ENCODE measurements around the gene YTHDF2. TPM values are rescaled to one million over a fixed set of nuclear protein-coding genes. Genes with fewer than 3 reads are reported as not detected.
"Not testable (repeated sequence)": the region's sequence is repeated elsewhere in the genome, so short reads cannot be mapped to it uniquely, and the experiment has no call there.

YTHDF2 gene
- 70.6 and 81.2 TPM in 2 replicates for total RNA-seq

DNA sequence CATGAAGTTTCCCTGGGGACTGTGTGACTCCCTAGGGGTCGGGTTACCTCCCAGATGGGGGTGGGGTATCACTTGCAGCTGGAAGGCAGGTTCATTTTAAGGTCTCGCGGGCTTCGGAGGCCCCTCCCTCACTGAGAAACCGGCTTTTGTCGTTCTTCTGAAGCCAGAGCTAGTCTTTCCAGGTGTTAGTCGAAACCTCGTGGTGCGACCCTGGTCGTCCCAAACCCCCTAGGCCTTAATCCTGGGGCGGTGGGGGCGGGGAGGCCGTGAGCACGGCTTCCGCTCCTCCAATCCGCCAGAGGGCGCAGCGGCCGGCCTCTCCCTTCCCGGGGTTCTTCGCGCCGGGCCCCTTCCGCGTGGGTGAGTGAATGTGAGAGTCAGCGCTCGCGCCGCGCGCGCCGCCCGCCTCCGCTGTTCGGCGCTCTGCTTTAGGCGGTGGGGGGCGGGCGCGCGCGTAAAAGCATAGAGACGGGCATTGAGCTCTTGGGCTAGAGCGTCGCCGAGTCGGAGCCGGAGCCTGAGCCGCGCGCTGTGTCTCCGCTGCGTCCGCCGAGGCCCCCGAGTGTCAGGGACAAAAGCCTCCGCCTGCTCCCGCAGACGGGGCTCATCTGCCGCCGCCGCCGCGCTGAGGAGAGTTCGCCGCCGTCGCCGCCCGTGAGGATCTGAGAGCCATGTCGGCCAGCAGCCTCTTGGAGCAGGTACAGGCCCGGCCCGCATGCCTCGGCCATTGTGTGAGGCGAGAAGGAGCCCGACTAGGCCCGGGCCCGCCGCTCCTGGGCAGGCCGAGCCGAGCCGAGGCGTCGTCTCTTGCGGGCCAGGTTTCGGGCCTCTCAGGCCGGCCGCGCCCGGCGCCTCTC lies at the start of gene YTHDF2:
Gene YTHDF2 (plus strand): TSS at position 491 of the 857 bp plus-strand sequence. CDS start 181 bp downstream, at position 672.
- Mint-ChIP-seq H3K27me3 (no peaks in the 10 kb centered on the region), H3K4me1 (peaks cover 30% of the 10 kb centered on the region), H3K27ac (peak within 1 kb of the TSS; percentile 91), H3K9me3 (no peaks in the 10 kb centered on the region), H3K4me3 (peak within 1 kb of the TSS; percentile 96), H3K36me3 (ENCODE audit: low read depth) (peaks cover 39% of the 10 kb centered on the region)
- ChIA-PET POLR2A (interaction anchor here (0.5 to 5.1 kb wide), 40 partner anchors 9 to 649 kb away, joined by 3 to 132 read pairs (median 5); partner anchors contain the start of genes ATP5IF1, EYA3, GMEB1 and MED18), CTCF (interaction anchor here (0.6 to 2.1 kb wide), 18 partner anchors 9 to 445 kb away, joined by 3 to 19 read pairs (median 4); partner anchors contain the start of genes GMEB1, MED18, RCC1 and RNU11)
- intact Hi-C loops (cut with micrococcal nuclease) = loop anchor here (1.0 to 5.0 kb wide), 10 partner anchors 67 to 964 kb away; partner anchors contain the start of genes PHACTR4, RNU11, SRSF4 and STX12
- TF ChIP-seq, protein P1, sequence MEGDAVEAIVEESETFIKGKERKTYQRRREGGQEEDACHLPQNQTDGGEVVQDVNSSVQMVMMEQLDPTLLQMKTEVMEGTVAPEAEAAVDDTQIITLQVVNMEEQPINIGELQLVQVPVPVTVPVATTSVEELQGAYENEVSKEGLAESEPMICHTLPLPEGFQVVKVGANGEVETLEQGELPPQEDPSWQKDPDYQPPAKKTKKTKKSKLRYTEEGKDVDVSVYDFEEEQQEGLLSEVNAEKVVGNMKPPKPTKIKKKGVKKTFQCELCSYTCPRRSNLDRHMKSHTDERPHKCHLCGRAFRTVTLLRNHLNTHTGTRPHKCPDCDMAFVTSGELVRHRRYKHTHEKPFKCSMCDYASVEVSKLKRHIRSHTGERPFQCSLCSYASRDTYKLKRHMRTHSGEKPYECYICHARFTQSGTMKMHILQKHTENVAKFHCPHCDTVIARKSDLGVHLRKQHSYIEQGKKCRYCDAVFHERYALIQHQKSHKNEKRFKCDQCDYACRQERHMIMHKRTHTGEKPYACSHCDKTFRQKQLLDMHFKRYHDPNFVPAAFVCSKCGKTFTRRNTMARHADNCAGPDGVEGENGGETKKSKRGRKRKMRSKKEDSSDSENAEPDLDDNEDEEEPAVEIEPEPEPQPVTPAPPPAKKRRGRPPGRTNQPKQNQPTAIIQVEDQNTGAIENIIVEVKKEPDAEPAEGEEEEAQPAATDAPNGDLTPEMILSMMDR (IDR thresholded peaks at IDR 0.05) = peak; percentile 83
- ATAC-seq (ENCODE audit: low read depth) = peak; percentile 93
- DNase-seq = peak; percentile 96

DNA sequence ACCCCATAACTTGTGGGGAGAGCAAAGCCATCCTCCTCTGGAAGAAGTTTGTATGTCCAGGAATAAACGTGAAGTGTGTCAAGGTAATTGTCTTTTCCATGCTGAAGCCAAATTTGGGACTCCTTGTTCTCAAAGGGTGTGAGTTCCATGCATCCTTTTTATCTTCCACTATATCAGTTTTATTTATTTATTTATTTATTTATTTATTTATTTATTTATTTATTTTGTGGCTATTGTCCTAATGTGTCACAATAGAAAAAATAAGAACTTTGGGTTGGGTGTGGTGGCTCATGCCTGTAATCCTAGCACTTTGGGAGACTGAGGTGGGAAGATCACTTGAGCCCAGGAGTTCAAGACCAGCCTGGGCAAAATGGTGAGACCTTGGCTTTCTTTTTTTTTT lies 45.1 kb upstream of the YTHDF2 start:
- H3K27me3 Mint-ChIP-seq; H3K9me3 Mint-ChIP-seq; DNase-seq; intact Hi-C loops (cut with micrococcal nuclease); POLR2A ChIA-PET; CTCF ChIA-PET; H3K4me3 Mint-ChIP-seq; H3K27ac Mint-ChIP-seq; ATAC-seq (ENCODE audit: low read depth); H3K4me1 Mint-ChIP-seq: not testable (repeated sequence)
- peaks cover 61% of the 10 kb centered on the region for H3K36me3 Mint-ChIP-seq (ENCODE audit: low read depth)

DNA sequence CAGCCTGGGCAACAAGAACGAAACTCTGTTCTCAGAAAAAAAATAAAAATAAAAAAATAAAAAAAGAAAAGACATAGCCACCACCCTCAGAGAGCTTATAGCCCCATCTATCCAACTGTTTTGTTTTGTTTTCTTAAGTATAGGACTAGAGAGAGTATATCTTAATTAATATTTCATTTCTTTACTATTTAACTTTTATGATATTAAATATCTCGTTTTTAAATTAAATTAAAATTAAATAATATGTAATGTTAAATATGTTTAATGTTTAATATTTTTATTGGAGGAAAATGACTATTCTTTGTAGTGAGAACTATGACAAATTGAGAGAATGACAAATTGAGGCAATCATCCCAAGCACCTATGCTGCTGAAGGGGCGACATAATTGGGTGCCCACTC lies 33.1 kb upstream of the YTHDF2 start:
- H3K27ac Mint-ChIP-seq = no peak overlapping the region
- intact Hi-C loops (cut with micrococcal nuclease) = no loop called here
- TF ChIP-seq, protein P1 (IDR thresholded peaks at IDR 0.05) = no peak
- DNase-seq (no peak), ATAC-seq (ENCODE audit: low read depth) (no peak)
- no peaks in the 10 kb centered on the region for H3K27me3 Mint-ChIP-seq
- no peaks in the 10 kb centered on the region for H3K4me1 Mint-ChIP-seq
- no peaks in the 10 kb centered on the region for H3K9me3 Mint-ChIP-seq
- POLR2A ChIA-PET = interaction anchor here (0.7 kb wide), 1 partner anchor 77 kb away, joined by 16 read pairs; no protein-coding TSS in a partner anchor
- H3K36me3 Mint-ChIP-seq (ENCODE audit: low read depth) = peaks cover 67% of the 10 kb centered on the region
- CTCF ChIA-PET = no interaction called here
- no peak overlapping the region for H3K4me3 Mint-ChIP-seq

DNA sequence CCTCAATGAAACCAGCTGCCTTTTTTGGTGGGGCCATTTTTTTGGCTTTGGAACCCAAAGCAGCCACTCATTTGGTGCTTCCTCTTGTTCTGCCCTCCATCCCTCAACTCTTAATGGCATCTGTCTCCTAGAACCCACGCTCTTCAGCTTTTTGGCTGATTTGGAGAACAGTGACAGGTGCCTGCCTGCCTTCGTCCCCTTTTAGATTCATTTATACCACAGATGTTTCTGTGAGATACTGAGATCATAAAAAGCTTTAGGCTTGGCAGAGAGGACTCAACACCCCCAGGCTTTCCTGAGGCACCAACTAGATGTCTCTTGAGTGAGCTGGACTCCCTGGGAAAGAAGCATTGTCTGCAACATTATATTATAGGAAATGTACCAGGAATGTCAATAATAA lies 20.4 kb upstream of the YTHDF2 start:
- Mint-ChIP-seq H3K9me3 (no peaks in the 10 kb centered on the region), H3K27ac (no peak overlapping the region), H3K36me3 (ENCODE audit: low read depth) (peaks cover 38% of the 10 kb centered on the region), H3K4me1 (no peaks in the 10 kb centered on the region), H3K4me3 (no peak overlapping the region), H3K27me3 (no peaks in the 10 kb centered on the region)
- intact Hi-C loops (cut with micrococcal nuclease) = no loop called here
- DNase-seq = no peak
- TF ChIP-seq, protein P1 (IDR thresholded peaks at IDR 0.05) = no peak
- ChIA-PET POLR2A (interaction anchor here (1.0 kb wide), 1 partner anchor 20 kb away, joined by 6 read pairs; no protein-coding TSS in a partner anchor), CTCF (no interaction called here)
- ATAC-seq (ENCODE audit: low read depth) = no peak

DNA sequence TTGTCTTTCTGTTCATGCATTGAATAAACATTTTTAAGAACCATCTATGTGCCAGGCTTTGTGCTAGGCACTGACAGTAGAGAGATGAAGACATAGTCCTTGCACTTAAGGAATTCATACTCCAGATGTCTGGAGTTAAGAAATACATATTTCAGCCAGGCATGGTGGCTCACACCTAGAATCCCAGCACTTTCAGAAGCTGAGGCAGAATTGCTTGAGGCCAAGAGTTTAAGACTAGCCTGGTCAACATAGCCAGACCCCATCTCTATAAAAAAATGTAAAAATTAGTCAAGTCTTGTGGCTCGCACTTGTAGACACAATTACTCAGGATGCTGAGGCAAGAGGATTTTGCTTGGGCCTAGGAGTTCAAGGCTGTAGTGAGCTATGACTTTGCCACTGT lies 18.6 kb upstream of the YTHDF2 start:
- CTCF ChIA-PET = no interaction called here
- Mint-ChIP-seq H3K4me1 (no peaks in the 10 kb centered on the region), H3K36me3 (ENCODE audit: low read depth) (peaks cover 22% of the 10 kb centered on the region), H3K27ac (no peak overlapping the region), H3K9me3 (no peaks in the 10 kb centered on the region), H3K4me3 (no peak overlapping the region), H3K27me3 (no peaks in the 10 kb centered on the region)
- DNase-seq (no peak), ATAC-seq (ENCODE audit: low read depth) (no peak)
- TF ChIP-seq, protein P1 (IDR thresholded peaks at IDR 0.05) = no peak
- intact Hi-C loops (cut with micrococcal nuclease) = no loop called here
- POLR2A ChIA-PET = interaction anchor here (1.1 to 1.4 kb wide), 2 partner anchors 70 to 75 kb away, joined by 3 to 5 read pairs; partner anchors contain the start of gene RNU11
